Liver (tissue), 3 donors: ENCODE measurements around the gene INSC.

ENCODE experiments used
- CTCF ChIP-seq: fragments of 150-350 bp; IDR thresholded peaks from 2 replicates; pipeline ENCODE4 v1.5.1; 2017; ENCODE audit warnings: improper control_type of control experiment, low read depth, low read length; ENCODE audit not compliant: missing input control
- EGR1 ChIP-seq, 2 donors: IDR thresholded peaks; 2 replicates each; pipeline ENCODE4 v1.6.1; 2016 to 2018; ENCODE audit warnings: antibody characterized with exemption in 2 of 2, low read depth in 2 of 2
- donor health status: healthy.
- donor health status: healthy.

GRCh38 chr11:15099267-15099666, 15.5 kb upstream of the INSC start:
- TF ChIP-seq EGR1 (IDR thresholded peaks at IDR 0.05; ENCODE audit: low read depth in 2 of 2) (no peak), CTCF (no peak)
